Endodermal cell (in vitro differentiated cells): Measurements from ENCODE around the gene TRAPPC8. TPM values are rescaled to one million over a fixed set of nuclear protein-coding genes. Genes with fewer than 3 reads are reported as not detected.

Experiments used
- DNase-seq: peaks from one replicate; pipeline ENCODE4 v3.0.0-alpha.2; 2017
- H3K27ac ChIP-seq: 2 replicates; pipeline ENCODE4 v1.5.1; 2013; ENCODE audit warnings: mild to moderate bottlenecking, low read depth, low read length, moderate library complexity
- H3K27me3 ChIP-seq: 2 replicates; pipeline ENCODE4 v1.6.1; 2013; ENCODE audit warnings: mild to moderate bottlenecking, low read length, moderate library complexity; ENCODE audit not compliant: insufficient read depth, control insufficient read depth, poor library complexity, severe bottlenecking
- H3K36me3 ChIP-seq: 2 replicates; pipeline ENCODE4 v1.7.0; 2013; ENCODE audit warnings: mild to moderate bottlenecking, low read length, moderate library complexity; ENCODE audit not compliant: control insufficient read depth, insufficient read depth
- H3K4me1 ChIP-seq: one replicate; pipeline ENCODE4 v1.7.0; 2013; ENCODE audit warnings: low read length; ENCODE audit not compliant: control insufficient read depth, insufficient read depth
- H3K4me3 ChIP-seq: 2 replicates; pipeline ENCODE4 v1.5.1; 2013; ENCODE audit warnings: mild to moderate bottlenecking, low read length, moderate library complexity
- H3K9ac ChIP-seq: 2 replicates; pipeline ENCODE4 v1.6.1; 2013; ENCODE audit warnings: mild to moderate bottlenecking, low read length, moderate library complexity; ENCODE audit not compliant: poor library complexity, severe bottlenecking; ENCODE audit errors: extremely low read depth
- H3K9me3 ChIP-seq: 2 replicates; pipeline ENCODE4 v1.6.1; 2013; ENCODE audit warnings: mild to moderate bottlenecking, low read length, moderate library complexity; ENCODE audit not compliant: control insufficient read depth
- H3K27ac Mint-ChIP-seq: 2 replicates; pipeline ENCODE4 v1.8.0; 2020; ENCODE audit warnings: mixed read lengths
- H3K27me3 Mint-ChIP-seq: 2 replicates; pipeline ENCODE4 v1.8.0; 2021; ENCODE audit warnings: mild to moderate bottlenecking, mixed read lengths; ENCODE audit not compliant: insufficient read depth
- H3K36me3 Mint-ChIP-seq: 2 replicates; pipeline ENCODE4 v1.8.0; 2020; ENCODE audit warnings: low read depth, mixed read lengths
- H3K4me1 Mint-ChIP-seq: 2 replicates; pipeline ENCODE4 v1.8.0; 2020; ENCODE audit warnings: mixed read lengths
- H3K4me3 Mint-ChIP-seq: 2 replicates; pipeline ENCODE4 v1.8.0; 2020; ENCODE audit warnings: mild to moderate bottlenecking, moderate library complexity, mixed read lengths
- H3K9me3 Mint-ChIP-seq: 2 replicates; pipeline ENCODE4 v1.8.0; 2020; ENCODE audit warnings: mild to moderate bottlenecking, mixed read lengths
- WGBS, 2 experiments: methylation state at CpG; one replicate each; pipeline versions ENCODE4 v1.1.5 to v1.1.7; 2013; ENCODE audit warnings: missing lambda C conversion rate in 2 of 2, mixed read lengths in 1 of 2; ENCODE audit not compliant: insufficient coverage in 1 of 2, insufficient read length in 1 of 2; 5-methylcytosine and 5-hydroxymethylcytosine counted together
- total RNA-seq, 2 donors: library from RNA; stranded (reverse); fragmentation: NEBNext Ultra II Directional in 1 of 2; extraction: Animal tissue kit (Norgen Biotek cat#: 25700) in 1 of 2; gene quantifications; 2 replicates in 1 of 2; 3 replicates in 1 of 2; pipeline ENCODE4 v1.2.1, GENCODE V29; 2021
- TF ChIP-seq, protein P1 (sequence below): fragments of 200-600 bp; sonication (generic); conservative IDR thresholded peaks from 2 replicates; pipeline ENCODE4 v1.5.0; 2021; ENCODE audit warnings: antibody characterized with exemption, mild to moderate bottlenecking

Gene TRAPPC8
- total RNA-seq, 2 donors from 2014 or later = 45.2 to 49.0 TPM

DNA sequence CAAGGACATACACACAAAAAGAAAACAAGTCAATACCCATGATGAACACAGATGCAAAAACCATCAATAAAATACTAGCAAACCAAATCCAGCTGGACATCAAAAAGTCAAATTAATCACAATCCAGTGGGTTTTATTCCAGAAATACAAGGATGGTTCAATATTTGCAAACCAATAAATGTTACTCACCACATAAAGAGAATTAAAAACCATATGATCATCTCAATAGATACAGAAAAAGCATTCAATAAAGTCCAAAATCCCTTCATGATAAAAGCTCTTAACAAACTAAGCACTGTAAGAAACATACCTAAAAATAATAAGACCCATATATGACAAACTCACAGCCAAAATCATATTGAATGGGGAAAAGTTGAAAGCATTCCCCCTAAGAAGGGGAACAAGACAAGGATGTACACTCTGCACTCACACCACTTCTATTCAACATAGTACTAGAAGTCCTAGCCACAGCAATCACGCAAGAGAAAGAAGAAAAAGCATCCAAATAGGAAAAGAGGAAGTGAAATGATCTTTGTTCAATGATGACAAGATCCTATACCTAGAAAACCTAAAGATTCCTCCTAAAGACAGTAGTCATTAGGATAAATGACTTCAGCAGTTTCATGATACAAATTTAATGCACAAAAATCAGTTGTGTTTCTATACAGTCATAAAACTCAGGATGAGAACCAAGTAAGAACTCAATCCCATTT is 62.6 kb downstream of the TRAPPC8 start:
- no peak overlapping the region for H3K27ac ChIP-seq
- Mint-ChIP-seq H3K4me3 (no peak overlapping the region), H3K4me1 (peaks cover 2% of the 10 kb centered on the region), H3K9me3 (peaks cover 21% of the 10 kb centered on the region), H3K27me3 (no peaks in the 10 kb centered on the region), H3K27ac (no peak overlapping the region), H3K36me3 (peaks cover 77% of the 10 kb centered on the region)
- H3K9me3 ChIP-seq = peaks cover 26% of the 10 kb centered on the region
- DNase-seq = no peak
- no peaks in the 10 kb centered on the region for H3K27me3 ChIP-seq
- no peak overlapping the region for H3K4me3 ChIP-seq
- H3K4me1 ChIP-seq = no peaks in the 10 kb centered on the region
- H3K36me3 ChIP-seq = peaks cover 83% of the 10 kb centered on the region
- H3K9ac ChIP-seq = no peak overlapping the region
- TF ChIP-seq, protein P1, sequence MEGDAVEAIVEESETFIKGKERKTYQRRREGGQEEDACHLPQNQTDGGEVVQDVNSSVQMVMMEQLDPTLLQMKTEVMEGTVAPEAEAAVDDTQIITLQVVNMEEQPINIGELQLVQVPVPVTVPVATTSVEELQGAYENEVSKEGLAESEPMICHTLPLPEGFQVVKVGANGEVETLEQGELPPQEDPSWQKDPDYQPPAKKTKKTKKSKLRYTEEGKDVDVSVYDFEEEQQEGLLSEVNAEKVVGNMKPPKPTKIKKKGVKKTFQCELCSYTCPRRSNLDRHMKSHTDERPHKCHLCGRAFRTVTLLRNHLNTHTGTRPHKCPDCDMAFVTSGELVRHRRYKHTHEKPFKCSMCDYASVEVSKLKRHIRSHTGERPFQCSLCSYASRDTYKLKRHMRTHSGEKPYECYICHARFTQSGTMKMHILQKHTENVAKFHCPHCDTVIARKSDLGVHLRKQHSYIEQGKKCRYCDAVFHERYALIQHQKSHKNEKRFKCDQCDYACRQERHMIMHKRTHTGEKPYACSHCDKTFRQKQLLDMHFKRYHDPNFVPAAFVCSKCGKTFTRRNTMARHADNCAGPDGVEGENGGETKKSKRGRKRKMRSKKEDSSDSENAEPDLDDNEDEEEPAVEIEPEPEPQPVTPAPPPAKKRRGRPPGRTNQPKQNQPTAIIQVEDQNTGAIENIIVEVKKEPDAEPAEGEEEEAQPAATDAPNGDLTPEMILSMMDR = no peak
- WGBS, 2 experiments = 100% methylated on average over 1 of the region's 1 CpG; no CpG with 5 or more reads in 1 of the 2 experiments

DNA sequence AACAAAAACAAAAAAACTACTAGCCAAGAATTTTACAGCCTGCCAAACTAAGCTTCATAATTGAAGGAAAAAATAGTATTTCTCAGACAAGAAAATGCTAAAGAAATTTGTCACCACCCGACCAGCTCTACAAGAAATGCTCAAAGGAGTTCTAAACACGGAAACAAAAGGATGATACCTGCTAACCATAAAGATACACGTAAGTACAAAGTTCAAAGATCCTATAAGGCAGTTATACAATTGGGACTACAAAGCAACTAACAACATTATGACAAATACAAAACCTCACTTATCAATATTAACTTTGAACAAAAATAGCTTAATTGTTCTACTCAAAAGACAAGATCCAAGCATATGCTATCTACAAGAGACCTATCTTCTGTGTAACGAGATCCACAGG is 64.6 kb downstream of the TRAPPC8 start:
- Mint-ChIP-seq H3K4me1 (peaks cover 2% of the 10 kb centered on the region), H3K4me3 (no peak overlapping the region), H3K27ac (peak overlapping the region; percentile 62), H3K9me3 (peaks cover 21% of the 10 kb centered on the region), H3K36me3 (peaks cover 75% of the 10 kb centered on the region), H3K27me3 (no peaks in the 10 kb centered on the region)
- H3K36me3 ChIP-seq = peaks cover 86% of the 10 kb centered on the region
- WGBS, 2 experiments = 94 to 95% methylated on average over 3 to 4 of the region's 4 CpGs
- H3K27ac ChIP-seq = no peak overlapping the region
- no peak for DNase-seq
- H3K9me3 ChIP-seq = peaks cover 26% of the 10 kb centered on the region
- no peak overlapping the region for H3K4me3 ChIP-seq
- H3K9ac ChIP-seq = no peak overlapping the region
- no peaks in the 10 kb centered on the region for H3K4me1 ChIP-seq
- H3K27me3 ChIP-seq = no peaks in the 10 kb centered on the region
- TF ChIP-seq, protein P1 = no peak

DNA sequence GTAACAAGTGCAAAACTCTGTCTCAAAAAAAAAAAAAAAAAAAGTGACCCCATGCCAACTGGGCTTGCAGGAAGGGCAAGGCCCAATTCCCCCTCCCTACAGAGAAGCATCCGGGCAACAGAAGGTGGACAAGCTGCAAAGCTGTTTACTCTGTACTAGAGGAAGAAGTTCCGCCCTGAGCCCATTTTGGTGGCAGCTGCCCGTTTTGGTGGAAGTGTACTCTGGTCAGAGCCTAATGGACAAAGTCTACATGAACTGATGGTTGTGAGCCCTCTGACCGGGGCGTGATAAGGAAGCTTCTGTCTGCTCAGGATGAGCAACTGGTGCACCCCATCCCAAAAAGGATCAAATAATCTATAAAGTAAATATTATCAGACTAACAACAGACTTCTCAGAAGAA is 65.0 kb downstream of the TRAPPC8 start:
- Mint-ChIP-seq H3K9me3 (peaks cover 21% of the 10 kb centered on the region), H3K4me3 (no peak overlapping the region), H3K27ac (peak overlapping the region; percentile 62), H3K27me3 (no peaks in the 10 kb centered on the region), H3K4me1 (peaks cover 2% of the 10 kb centered on the region), H3K36me3 (peaks cover 75% of the 10 kb centered on the region)
- 94% methylated on average over 5 of the region's 5 CpGs; no CpG with 5 or more reads in 1 of the 2 experiments for WGBS, 2 experiments
- no peak overlapping the region for H3K27ac ChIP-seq
- no peak overlapping the region for H3K4me3 ChIP-seq
- H3K36me3 ChIP-seq = peaks cover 85% of the 10 kb centered on the region
- peaks cover 26% of the 10 kb centered on the region for H3K9me3 ChIP-seq
- H3K4me1 ChIP-seq = no peaks in the 10 kb centered on the region
- TF ChIP-seq, protein P1 = no peak
- H3K9ac ChIP-seq = no peak overlapping the region
- H3K27me3 ChIP-seq = no peaks in the 10 kb centered on the region
- DNase-seq = no peak
